ENCODE data around the gene ABCC11. TPM values are rescaled to one million over a fixed set of nuclear protein-coding genes. Genes with fewer than 3 reads are reported as not detected.
"Not testable (repeated sequence)": the region's sequence is repeated elsewhere in the genome, so short reads cannot be mapped to it uniquely, and the experiment has no call there.

ABCC11 gene
- total RNA-seq, 1 donor from 2014 or later, result not detected

DNA sequence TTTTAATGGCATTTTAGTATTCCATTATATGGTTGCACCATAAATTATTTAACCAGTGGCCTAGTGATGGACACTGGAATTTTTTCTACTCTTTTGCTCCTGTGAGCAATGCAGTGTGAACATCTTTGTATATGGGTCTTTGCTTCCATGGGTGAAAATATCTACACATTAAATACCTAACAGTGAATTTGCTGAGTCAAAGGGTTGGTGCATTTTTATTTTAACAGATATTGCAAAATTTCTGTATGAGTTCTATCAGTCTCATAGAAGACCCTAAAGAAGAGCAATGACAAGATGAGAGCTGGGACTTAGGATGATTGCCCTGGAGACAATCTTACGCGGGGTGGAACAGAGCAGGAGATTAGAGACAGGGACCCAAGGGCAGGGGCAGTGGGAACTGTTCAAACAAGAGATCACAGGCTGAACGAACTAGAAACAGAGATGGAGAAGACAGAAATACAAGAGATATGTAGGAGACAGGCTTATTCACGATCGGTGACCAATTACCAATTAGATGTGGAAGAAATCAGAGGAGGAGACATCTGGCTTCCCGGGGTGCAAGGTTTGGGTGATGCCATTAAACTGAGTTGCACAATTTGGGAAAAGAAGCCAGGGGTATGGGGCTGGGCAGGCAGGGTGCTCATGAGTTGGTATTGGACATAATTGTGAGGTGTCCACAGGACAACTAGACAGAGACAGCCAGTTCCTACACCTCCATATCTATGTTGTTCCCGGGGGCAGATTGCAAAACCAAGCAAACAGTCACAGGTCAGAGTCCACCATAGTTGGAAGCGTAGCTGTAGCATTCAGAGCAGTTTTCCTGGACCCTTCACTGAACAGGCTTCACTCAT, 43.1 kb downstream of the ABCC11 start:
- DNase-seq (ENCODE audit: low read depth in 2 of 2), result no peak

GRCh38 chr16:48201515-48202201, 45.7 kb downstream of the ABCC11 start:
- DNase-seq (ENCODE audit: low read depth in 2 of 2), result no peak

- DNase-seq (ENCODE audit: low read depth in 2 of 2), result no peak
Measured at GRCh38 chr16:48197294-48197693, 50.0 kb downstream of the ABCC11 start.

GRCh38 chr16:48194828-48195556, 52.3 kb downstream of the ABCC11 start:
- DNase-seq (ENCODE audit: low read depth in 2 of 2), result peak in 1 of 2 donors; percentile 26

- no peak for DNase-seq (ENCODE audit: low read depth in 2 of 2)
Measured at GRCh38 chr16:48193846-48194245, 53.5 kb downstream of the ABCC11 start.

DNA sequence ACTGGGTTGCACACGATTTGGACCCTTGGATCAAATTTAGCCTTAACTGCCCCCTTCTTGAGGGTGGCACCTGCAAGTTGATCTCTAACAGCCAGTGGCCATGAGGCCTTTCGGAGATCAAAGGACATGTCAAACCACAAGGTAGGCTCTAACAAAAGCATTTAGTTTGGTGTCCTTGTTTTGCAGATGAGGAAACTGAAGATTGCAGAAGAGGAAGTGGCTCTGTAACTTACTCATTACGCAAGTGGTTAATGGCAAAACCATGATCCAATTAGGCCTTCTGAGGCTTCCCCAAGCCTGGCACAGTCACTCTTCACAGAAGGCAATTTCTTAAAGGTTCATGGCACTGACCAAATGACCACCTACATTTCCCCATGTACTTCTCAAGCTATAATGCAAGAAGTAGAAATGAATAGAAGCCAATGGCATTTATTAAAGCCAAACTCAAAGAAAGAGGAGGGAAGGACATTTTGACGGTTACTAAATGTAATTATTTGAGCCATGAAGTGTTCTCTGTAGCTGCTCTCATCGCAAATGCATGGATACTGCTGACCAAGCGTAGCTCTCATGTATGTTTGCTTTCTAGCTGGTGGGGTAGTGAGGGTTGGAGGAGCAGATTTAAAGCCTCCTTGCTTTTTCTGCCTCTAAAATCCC, 58.8 kb downstream of the ABCC11 start:
- no peak for DNase-seq (ENCODE audit: low read depth in 2 of 2)

DNA sequence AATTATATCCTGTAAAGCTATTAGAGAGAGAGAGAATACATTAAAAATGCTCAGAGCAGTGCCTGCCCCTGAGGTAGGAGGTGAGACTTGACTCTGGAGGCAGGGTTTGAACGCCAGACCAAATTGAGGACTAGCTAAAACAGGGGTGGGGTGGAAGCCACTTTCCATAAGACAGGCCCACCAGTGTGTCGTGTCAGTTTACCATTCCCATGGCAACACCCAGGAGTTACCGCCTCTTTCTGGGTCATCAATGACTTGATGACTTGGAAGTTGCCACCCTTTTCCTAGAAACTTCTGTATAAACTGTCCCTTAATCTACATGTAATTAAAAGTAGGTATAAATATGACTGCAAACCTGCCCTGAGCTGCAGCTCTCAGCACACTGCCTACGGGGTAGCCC, 59.6 kb downstream of the ABCC11 start:
- no peak for DNase-seq (ENCODE audit: low read depth in 2 of 2)

DNA sequence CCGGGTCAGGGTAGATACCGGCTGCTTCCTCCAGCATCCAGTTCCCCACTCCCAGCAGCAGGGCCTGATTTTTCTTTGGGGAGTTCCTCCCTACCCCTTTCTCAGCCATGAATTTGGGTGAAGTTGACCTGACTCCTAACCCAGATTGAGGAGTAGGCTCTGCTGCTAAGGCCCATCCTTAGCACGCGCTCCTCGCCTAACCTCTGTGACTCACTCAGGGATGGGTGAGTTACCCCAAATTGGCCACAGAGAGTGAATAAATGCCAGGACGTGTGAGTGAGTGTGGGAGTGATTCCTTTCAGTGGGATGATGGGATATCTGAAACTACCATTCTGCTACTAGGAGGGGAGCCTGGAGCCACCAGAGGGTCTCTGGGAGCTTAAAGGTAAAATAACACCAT, 62.7 kb downstream of the ABCC11 start:
- DNase-seq (ENCODE audit: low read depth in 2 of 2), result no peak

- DNase-seq (ENCODE audit: low read depth in 2 of 2), result no peak
Measured at GRCh38 chr16:48182979-48183537, 64.3 kb downstream of the ABCC11 start.

- not testable (repeated sequence) for DNase-seq (ENCODE audit: low read depth in 2 of 2)
Measured at GRCh38 chr16:48181746-48182520, 65.4 kb downstream of the ABCC11 start.

GRCh38 chr16:48180868-48181480, 66.4 kb downstream of the ABCC11 start:
- DNase-seq (ENCODE audit: low read depth in 2 of 2), result no peak

GRCh38 chr16:48176635-48177408, 70.5 kb downstream of the ABCC11 start:
- DNase-seq (ENCODE audit: low read depth in 2 of 2), result no peak

DNA sequence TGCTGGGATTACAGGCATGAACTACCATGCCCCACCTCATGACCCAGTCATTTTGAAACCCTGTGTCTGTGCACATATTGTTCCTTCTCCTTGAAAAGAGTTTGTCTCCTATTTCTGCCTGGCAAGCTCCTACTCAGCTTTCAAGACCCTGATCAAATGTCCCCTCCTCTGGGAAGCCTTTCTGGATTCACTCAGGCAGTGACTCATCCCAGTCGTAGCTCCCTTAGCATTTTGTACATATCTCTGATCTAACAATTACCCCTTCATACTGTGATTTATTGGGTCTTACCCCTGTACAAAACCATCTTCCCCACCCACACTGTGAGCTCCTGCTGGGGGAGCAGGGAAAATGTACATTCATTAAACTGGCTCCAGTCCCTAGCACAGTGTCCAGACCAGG, 73.5 kb downstream of the ABCC11 start:
- no peak for DNase-seq (ENCODE audit: low read depth in 2 of 2)

- DNase-seq (ENCODE audit: low read depth in 2 of 2), result no peak
Measured at GRCh38 chr16:48172682-48173081, 74.7 kb downstream of the ABCC11 start.

GRCh38 chr16:48169896-48170295, 77.4 kb downstream of the ABCC11 start:
- DNase-seq (ENCODE audit: low read depth in 2 of 2), result no peak

DNA sequence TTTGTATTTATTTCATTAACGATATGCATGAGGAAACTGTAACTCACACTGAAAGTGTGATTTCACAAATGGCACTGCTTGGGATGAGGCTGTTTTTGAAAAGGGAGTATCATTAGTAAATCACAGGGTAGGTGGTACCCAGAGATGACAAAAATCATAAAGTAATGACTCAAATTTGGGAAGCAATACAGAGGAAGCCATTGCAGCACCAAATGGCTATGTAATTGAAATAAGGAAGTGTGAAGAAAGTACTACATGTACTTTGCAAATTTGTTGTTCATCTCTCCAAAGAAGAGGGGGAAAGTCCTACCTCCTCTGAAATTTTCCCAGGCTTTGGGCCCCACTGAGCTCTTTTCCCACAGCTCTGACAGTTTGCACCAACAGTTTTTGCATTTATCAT, 79.3 kb downstream of the ABCC11 start:
- DNase-seq (ENCODE audit: low read depth in 2 of 2), result no peak

DNA sequence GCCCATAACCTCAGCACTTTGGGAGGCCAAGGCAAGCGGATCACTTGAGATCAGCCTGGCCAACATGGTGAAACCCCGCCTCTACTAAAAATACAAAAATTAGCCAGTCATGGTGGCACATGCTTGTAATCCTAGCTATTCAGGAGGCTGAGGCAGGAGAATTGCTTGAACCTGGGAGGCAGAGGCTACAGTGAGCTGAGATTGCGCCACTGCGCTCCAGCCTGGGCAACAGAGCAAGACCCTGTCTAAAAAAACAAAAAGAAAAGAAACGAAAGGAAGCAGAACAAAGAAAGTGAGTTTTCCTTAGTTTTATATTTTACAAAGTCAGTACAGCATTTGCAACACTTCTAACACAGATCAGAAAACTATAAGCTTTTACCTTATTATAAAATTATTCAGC, 80.7 kb downstream of the ABCC11 start:
- not testable (repeated sequence) for DNase-seq (ENCODE audit: low read depth in 2 of 2)

DNA sequence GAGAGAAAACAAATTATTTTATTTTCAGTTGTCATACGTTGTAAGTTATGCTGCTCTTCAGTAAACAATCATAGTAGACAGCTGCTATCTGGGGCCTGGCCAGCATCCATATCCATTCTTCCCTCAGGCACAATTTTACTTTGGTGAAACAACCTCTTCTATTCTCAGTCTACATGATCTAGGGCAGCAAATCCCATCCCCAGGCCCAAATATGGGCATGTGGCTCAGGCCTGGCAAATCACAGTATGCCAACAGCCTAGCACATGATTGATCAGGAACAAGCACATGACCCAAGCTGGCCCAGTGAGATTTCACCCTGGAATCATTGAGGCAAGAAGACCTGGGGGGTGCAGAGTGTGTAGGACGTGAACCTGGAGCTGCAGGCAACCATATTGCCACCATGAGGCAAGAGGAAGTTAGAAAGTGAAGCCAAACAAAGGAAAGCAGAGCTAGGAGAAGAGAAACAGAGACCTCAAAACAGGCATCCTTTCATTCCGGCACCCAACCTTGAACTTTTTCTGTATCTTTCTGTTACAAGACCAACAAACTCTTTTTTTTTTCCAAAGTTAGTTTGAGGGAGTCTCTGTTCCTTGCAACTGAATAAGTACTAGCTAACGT, 81.3 kb downstream of the ABCC11 start:
- peak in 1 of 2 donors; percentile 3 for DNase-seq (ENCODE audit: low read depth in 2 of 2)

Measured in dermis microvascular lymphatic vessel endothelial cell (primary cell).